NOMO-1 treated with dmso at 0.1 percent for 144 hours (cell line): Measurements from ENCODE around the gene CEP76.

Experiments used
- DNase-seq: peaks from one replicate; lab custom pipeline; 2025; ENCODE audit not compliant: unreplicated experiment; lab: John Stamatoyannopoulos, UW

Gene CEP76

GRCh38 chr18:12702221-12703095 is at the start of gene CEP76, which contains the start of gene PSMG2:
TSS of gene CEP76 (minus strand) at chr18:12702723. CDS start at chr18:12702548, 175 bp downstream.
TSS of gene PSMG2 (plus strand) at chr18:12703042. CDS start at chr18:12703108, 66 bp downstream.
- DNase-seq: peak; percentile 65

GRCh38 chr18:12751891-12752290 is 49.4 kb upstream of the CEP76 start:
- DNase-seq: no peak

- DNase-seq: no peak
These were observed 49.0 kb upstream of the CEP76 start for GRCh38 chr18:12751503-12751884.

- no peak for DNase-seq
These were observed 48.4 kb upstream of the CEP76 start for GRCh38 chr18:12750715-12751502.

GRCh38 chr18:12750076-12750714 is 47.7 kb upstream of the CEP76 start:
- DNase-seq: no peak

GRCh38 chr18:12749121-12749520 is 46.6 kb upstream of the CEP76 start:
- DNase-seq: no peak

- no peak for DNase-seq
These were observed 46.1 kb upstream of the CEP76 start for GRCh38 chr18:12748671-12749070.

- no peak for DNase-seq
These were observed 45.2 kb upstream of the CEP76 start for GRCh38 chr18:12747530-12748315.

- DNase-seq: no peak
These were observed 42.7 kb upstream of the CEP76 start for GRCh38 chr18:12745095-12745795.

GRCh38 chr18:12744103-12744502 is 41.6 kb upstream of the CEP76 start:
- DNase-seq: peak; percentile 6

- DNase-seq: no peak
These were observed 39.9 kb upstream of the CEP76 start for GRCh38 chr18:12742453-12742852.

- no peak for DNase-seq
These were observed 38.8 kb upstream of the CEP76 start for GRCh38 chr18:12741351-12741750.

- no peak for DNase-seq
These were observed 34.9 kb upstream of the CEP76 start for GRCh38 chr18:12737243-12737902.

GRCh38 chr18:12726774-12727550 is 24.4 kb upstream of the CEP76 start:
- peak; percentile 24 for DNase-seq

- no peak for DNase-seq
These were observed 23.8 kb upstream of the CEP76 start for GRCh38 chr18:12726331-12726730.

GRCh38 chr18:12722731-12723130 is 20.2 kb upstream of the CEP76 start:
- no peak for DNase-seq

- DNase-seq: no peak
These were observed 19.2 kb upstream of the CEP76 start for GRCh38 chr18:12721495-12722275.

- DNase-seq: no peak
These were observed 8.9 kb upstream of the CEP76 start for GRCh38 chr18:12711446-12711845.
